Activated naive CD4-positive, alpha-beta T cell treated with anti-CD3 and anti-CD28 coated beads, Interleukin-2, amount 50 U/mL, for 16 hours (primary cell): ENCODE measurements around the gene TINAG.

ENCODE experiments used
- DNase-seq: peaks from one replicate; pipeline ENCODE4 v3.0.0-alpha.2; 2020

Gene TINAG

GRCh38 chr6:54308289-54308985 is at the start of gene TINAG:
TINAG (plus strand) TSS chr6:54308441; CDS start chr6:54308551, 110 bp downstream.
- DNase-seq: no peak

DNA sequence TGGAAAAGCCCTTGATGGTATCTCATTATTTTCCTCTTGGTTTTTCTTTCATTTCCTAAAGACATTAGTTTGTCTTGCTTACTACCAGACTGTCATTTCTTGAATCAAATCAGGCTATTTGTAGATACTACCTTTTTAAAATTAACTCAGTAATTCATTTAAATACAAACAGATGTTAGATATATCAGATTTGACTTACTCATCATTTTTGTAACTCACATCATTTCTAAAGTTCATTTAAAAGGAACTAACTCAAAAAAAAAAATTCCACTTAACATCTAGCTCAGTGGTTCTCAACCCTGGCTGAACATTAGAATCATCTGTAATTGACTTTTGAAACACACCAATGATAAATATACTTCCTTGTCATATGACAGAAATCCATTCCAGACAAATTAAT is 48.2 kb upstream of the TINAG start:
- DNase-seq: no peak

GRCh38 chr6:54262499-54262898 is 45.7 kb upstream of the TINAG start:
- no peak for DNase-seq

DNA sequence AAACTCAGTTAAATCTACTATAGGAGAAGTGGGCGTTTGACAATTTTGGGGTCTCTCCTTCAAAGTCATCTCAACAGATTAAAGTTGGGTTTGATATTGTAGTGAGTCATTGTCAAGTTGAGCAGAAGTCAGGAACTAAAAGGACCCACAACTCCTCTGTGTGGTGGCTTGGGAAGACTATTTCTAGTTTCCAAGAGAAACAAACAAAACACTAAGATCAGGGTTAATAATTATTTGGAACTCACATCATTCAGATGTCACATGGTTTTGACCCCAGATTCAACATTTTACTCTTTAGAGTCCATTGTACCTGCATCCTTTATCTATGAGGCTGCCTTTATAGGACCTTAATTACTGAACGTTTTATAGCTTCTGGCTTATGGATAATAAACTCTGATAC is 45.3 kb upstream of the TINAG start:
- no peak for DNase-seq

GRCh38 chr6:54264581-54265272 is 43.5 kb upstream of the TINAG start:
- no peak for DNase-seq

- no peak for DNase-seq
Measured at GRCh38 chr6:54266400-54266923, 41.8 kb upstream of the TINAG start.

DNA sequence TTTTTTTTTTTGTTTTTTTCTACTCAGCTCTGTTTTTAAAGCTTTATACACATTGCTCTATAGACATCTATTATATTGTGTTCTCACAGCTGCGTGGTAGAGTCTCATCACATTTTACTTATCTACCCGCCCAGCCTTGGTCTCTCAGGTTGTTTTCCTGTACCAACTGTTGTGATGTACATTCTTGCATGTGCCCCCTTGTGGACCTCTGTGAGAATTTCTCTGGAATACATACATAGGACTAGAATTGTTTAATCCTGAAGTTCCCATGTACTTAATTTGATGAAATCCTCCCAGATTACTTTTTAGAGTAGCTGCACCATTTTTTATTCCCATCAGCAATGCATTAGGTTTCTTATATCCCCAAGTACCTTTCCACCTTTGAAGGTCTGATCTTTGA is 40.4 kb upstream of the TINAG start:
- DNase-seq: no peak

DNA sequence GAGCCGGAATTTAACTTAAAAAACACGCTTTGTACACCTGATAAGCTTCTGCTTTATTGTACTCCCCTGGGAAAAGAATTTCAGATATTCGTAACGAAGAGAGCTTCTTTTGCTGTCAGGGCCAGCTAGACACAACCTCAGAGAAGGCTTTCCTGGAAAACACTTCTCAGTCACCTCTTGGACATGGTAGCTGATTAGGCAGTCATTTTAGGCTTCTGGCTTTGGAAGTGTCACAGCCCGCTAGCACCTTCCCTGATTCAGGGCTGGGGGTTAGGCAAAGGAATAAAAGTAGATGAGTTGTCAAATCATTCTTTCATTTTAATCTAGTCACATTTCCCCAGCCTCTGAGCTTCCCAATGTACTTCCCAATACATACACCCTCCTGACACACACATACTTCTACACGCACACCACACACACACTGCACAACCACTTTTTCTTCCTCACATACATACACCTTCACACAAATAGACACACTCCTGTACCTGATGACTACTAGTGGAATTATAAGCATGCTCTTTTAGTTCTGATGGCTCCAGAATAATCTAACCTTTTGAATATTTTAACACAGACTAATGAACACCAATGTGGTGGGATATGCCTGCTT is 34.9 kb upstream of the TINAG start:
- DNase-seq: no peak

GRCh38 chr6:54274383-54274782 is 33.9 kb upstream of the TINAG start:
- DNase-seq: no peak

GRCh38 chr6:54282186-54282585 is 26.1 kb upstream of the TINAG start:
- DNase-seq: no peak

DNA sequence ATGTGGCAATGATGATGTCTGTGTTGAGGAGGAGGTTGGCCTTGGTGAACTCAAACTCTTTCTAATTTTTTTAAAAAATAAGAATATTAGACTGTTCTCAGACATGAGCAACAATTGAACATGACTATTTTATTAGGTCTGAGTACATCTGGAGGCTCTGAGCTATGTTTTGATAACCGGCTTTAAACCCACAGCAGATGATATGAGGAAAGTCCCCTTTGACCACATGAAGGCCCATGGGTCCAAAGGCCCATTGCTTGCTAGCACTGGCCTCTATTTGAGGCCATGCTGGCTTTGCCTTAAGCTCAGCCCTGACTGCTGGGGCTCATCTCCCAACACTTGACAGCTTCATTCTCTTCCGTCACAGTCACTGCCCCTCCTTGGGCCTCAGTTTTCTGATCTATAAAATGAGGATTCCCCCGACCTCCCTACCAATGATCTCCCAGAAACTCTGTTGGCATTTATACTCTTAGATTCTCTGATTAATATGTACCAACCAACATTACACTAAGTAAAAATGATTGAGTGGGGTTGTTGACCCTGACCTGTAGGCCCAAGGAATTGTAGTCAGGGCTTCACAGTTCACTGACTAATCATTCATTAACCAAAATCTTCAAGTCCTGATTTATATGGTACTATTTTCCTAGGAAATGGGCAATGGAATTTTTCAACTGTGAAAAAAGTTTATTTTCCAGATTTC is 23.9 kb upstream of the TINAG start:
- DNase-seq: no peak

DNA sequence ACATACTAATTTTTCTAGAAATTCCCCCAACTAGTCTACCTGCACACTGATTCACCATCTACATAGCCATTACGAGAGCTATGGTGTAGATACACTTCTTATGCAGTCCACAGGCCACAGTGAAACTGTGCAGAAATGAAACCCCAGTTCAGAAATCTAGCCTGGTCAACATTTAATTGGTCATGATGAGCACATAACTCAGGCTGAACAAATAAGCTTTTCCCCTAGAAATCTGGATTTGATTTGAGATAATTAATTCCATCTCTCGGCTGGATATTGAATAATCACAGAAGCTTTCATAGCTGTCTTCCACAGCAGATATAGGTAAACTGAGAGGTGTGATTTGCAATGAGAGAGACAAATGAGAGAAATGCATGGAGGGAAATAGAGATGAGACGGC is 22.6 kb upstream of the TINAG start:
- DNase-seq: no peak

DNA sequence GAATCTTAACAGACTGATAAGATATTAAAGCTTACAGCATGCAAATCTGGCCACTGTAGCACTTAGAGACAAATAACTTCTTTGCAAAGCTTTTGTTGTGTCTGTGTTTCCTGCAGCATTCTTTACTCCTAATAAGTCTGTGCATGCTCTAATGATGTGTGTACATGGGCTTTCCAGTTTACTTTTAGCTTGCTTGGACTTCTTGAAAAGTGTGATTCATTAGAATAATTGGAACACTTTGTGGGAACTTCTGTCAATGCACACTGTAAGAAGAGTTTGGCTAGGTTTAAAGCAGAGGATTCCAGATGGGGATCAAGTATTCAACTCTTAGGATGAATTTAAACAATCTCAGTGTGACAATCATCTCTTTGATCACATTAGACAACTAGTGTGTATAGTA is 22.1 kb upstream of the TINAG start:
- no peak for DNase-seq

DNA sequence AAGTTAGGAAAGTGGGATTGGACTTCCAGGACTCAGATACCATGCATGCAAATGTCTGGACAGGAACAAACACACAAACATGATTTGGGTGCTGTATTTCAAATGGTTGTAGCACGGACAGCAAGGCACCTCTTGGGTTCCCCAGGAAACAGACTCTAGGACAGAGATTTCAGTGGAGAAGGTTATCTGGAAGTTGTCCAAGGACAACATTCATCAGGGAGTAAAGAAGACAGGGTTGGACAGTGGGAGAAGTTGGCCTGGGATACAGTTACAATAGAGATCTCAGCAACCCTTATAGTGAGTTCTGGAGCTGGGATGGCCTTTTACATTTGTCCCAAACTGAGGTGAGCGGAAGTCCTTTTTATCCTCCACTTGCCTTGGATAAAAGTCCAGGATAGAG is 19.8 kb upstream of the TINAG start:
- DNase-seq: no peak

DNA sequence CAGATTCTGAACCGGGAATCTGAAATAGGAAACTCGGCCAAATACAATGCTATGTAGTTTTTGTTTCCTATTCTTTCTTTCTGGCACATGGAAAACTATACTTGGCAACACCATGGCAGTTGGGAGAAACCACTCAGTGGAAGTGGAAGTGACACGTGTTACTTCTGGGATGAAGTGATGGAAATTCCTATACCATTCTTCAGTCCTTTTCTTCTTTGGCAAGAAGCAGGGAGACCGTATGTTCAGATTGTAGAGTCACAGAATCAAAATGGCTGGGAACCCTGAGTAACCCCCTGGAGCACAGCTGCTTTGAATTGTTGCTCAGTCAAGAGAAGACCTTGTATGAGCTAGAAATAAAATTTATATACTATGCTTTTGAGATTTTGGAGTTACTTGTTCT is 18.8 kb upstream of the TINAG start:
- DNase-seq: no peak

GRCh38 chr6:54291146-54291545 is 17.1 kb upstream of the TINAG start:
- DNase-seq: no peak

DNA sequence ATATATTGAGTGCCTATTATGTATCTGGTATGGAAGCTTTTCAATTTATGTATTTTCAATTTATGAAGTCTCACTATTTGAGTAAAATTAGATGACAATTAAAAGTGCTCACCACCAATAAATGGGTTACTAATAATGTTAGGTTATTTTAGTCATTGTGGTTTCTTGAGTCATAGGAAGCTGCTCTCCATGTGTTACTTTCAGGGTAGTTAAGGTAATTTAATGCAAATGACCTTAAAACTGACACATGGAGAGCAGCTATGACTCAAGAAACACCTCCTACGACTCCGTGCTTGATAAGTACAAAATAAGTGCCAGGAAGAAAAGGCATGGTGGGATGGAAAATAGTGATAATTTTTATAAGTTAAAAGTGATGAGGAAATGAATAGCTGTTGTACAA is 16.5 kb upstream of the TINAG start:
- no peak for DNase-seq

DNA sequence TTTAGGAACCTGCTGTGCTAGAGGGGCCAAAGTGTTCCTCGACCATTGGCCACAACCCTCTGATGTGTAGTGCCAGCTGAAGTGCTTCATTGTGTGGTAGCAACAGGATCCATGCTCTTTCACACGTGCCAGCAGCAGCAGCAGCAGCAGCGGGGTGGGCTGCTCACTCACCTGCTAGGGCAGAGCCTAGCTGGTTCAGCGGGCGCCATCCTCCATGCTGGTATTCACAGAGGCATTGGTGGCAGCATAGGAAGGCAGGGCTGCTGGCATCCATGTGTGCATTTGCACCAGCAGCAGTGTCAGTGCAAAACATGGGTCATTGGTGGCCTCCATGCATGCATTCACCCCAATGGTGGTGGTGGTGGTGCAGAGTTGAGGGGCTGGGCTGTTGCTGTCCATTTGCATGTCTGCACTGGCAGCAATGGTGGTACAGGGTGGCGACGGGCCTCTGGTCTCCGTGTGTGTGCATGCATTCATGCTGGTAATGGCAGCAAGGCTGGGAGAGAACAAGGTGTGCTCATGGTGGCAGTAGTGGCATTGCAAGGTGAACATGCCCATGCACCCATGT is 13.2 kb upstream of the TINAG start:
- DNase-seq: no peak

DNA sequence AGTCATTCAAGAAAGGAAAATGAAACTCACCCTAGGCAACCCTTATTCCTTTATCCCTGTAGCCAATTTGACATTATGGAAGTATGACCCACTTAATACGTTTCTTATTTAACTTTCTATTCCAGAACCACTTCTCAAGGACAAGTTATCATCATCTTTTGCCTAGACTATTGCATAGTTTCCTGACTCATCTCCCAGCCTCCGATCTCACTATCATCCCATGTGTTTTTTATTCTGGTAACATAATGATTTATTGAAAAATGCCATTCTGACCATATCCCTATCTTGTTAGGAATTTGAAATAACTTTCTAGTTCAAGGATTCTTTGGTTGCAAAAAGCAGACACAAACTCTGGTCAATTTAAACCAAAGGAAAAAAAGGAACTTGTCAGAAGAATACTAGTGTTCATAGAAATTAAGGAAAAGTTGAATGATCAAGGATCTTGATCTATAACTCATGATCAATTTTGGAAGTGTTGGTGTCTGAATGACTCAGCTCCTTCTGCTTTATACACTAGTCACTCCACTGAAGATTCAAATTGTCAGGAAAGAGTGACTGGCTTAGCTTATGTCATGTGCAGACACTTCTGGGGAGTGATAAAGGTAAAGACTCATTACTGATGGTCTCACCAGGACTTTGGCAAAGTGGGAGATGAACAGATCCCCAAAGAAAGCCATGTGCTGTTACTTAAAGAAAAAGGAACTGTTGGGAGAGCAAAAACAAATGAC is 8.5 kb upstream of the TINAG start:
- no peak for DNase-seq

GRCh38 chr6:54301770-54302169 is 6.5 kb upstream of the TINAG start:
- no peak for DNase-seq

- no peak for DNase-seq
Measured at GRCh38 chr6:54307439-54307910, 766 bp upstream of the TINAG start.

GRCh38 chr6:54308986-54309315 is 710 bp downstream of the TINAG start:
- no peak for DNase-seq
